MM.1S (cell line): ENCODE results near the gene PPP2R1B.
A peak's percentile ranks its signal among the peaks of the same experiment; 100 is the strongest.

ENCODE experiments used
- DNase-seq: peaks from one replicate; pipeline ENCODE4 v3.0.0-alpha.2; 2015
- H2AFZ ChIP-seq: fragments of 300-600 bp; sonication (generic); 2 replicates; pipeline ENCODE4 v1.6.0; 2016; ENCODE audit warnings: antibody characterized with exemption, low read length
- H3F3A ChIP-seq: fragments of 300-600 bp; sonication (generic); 2 replicates; pipeline ENCODE4 v1.6.1; 2016; ENCODE audit warnings: mild to moderate bottlenecking, antibody characterized with exemption, low read length, moderate library complexity, mixed read lengths; ENCODE audit not compliant: insufficient read depth
- H3K27ac ChIP-seq: fragments of 300-600 bp; sonication (generic); 2 replicates; pipeline ENCODE4 v1.5.1; 2016; ENCODE audit warnings: mild to moderate bottlenecking, low read length
- H3K27me3 ChIP-seq: fragments of 300-600 bp; sonication (generic); replicated peaks from 2 replicates; pipeline ENCODE4 v1.6.0; 2016; ENCODE audit warnings: low read length; ENCODE audit not compliant: insufficient read depth
- H3K36me3 ChIP-seq: fragments of 300-600 bp; sonication (generic); replicated peaks from 2 replicates; pipeline ENCODE4 v1.6.1; 2016; ENCODE audit warnings: mild to moderate bottlenecking, low read length, mixed read lengths; ENCODE audit not compliant: insufficient read depth
- H3K4me1 ChIP-seq: fragments of 300-600 bp; sonication (generic); 2 replicates; pipeline ENCODE4 v1.6.1; 2016; ENCODE audit warnings: low read length, mixed read lengths
- H3K4me2 ChIP-seq: fragments of 300-600 bp; sonication (generic); 2 replicates; pipeline ENCODE4 v1.6.0; 2016; ENCODE audit warnings: low read depth, low read length
- H3K4me3 ChIP-seq: fragments of 300-600 bp; sonication (generic); 2 replicates; pipeline ENCODE4 v1.5.1; 2016; ENCODE audit warnings: low read length, mixed read lengths
- H3K79me2 ChIP-seq: fragments of 300-600 bp; sonication (generic); 2 replicates; pipeline ENCODE4 v1.6.1; 2016; ENCODE audit warnings: mixed run types, low read length, mixed read lengths
- H3K9ac ChIP-seq: fragments of 300-600 bp; sonication (generic); 2 replicates; pipeline ENCODE4 v1.6.1; 2016; ENCODE audit warnings: low read length, mixed read lengths
- H3K9me2 ChIP-seq: fragments of 300-600 bp; sonication (generic); replicated peaks from 2 replicates; pipeline ENCODE4 v1.6.1; 2016; ENCODE audit warnings: mild to moderate bottlenecking, low read length, mixed read lengths; ENCODE audit not compliant: insufficient read depth
- H3K9me3 ChIP-seq: fragments of 300-600 bp; sonication (generic); replicated peaks from 2 replicates; pipeline ENCODE4 v1.6.1; 2016; ENCODE audit warnings: mild to moderate bottlenecking, low read length, mixed read lengths; ENCODE audit not compliant: insufficient read depth
- H4K20me1 ChIP-seq: fragments of 300-600 bp; sonication (generic); 2 replicates; pipeline ENCODE4 v1.6.1; 2016; ENCODE audit warnings: mild to moderate bottlenecking, low read length, moderate library complexity, mixed read lengths; ENCODE audit not compliant: insufficient read depth
- CTCF ChIP-seq: fragments of 300-600 bp; sonication (generic); IDR thresholded peaks from 2 replicates; pipeline ENCODE4 v1.5.1; 2016; ENCODE audit warnings: antibody characterized with exemption, low read length, mixed read lengths
- EZH2 ChIP-seq: fragments of 300-600 bp; sonication (generic); optimal IDR thresholded peaks from 2 replicates; pipeline ENCODE3; 2017; ENCODE audit warnings: low read depth, mild to moderate bottlenecking, antibody characterized with exemption, low read length, mixed read lengths
- EZH2phosphoT487 ChIP-seq: fragments of 300-600 bp; sonication (generic); IDR thresholded peaks from 2 replicates; pipeline ENCODE4 v1.6.1; 2018; ENCODE audit warnings: antibody characterized with exemption, low read length

Gene PPP2R1B

DNA sequence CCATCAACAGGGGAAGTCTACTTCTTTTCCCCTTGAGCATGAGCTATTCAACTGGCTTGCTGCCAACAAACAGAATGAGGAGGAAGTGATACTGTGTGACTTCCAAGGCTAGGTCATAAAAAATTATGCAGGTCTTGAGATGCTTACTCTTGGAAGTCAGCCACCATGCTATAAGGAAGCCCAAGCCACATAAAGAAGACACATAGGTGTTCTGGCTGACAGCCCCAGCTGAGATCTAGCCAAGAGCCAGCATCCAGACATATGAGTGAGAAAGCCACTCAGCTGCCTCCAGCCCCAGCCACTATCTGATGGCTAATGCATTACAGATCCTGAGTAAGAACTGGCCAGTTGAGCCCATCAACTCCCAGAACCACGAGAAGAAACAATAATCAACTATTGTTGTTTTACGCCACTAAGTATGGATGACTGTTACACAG is 31.0 kb upstream of the PPP2R1B start:
- no peak overlapping the region for H3K4me3 ChIP-seq
- H3K79me2 ChIP-seq: no peaks in the 10 kb centered on the region
- peaks cover 3% of the 10 kb centered on the region; the same call in 1 of the 2 replicates for H3K4me1 ChIP-seq
- DNase-seq: peak; percentile 42
- no peaks in the 10 kb centered on the region for H3K9me2 ChIP-seq
- no peaks in the 10 kb centered on the region for H3K27me3 ChIP-seq
- no peaks in the 10 kb centered on the region for H3F3A ChIP-seq
- H2AFZ ChIP-seq: no peak overlapping the region
- H3K9ac ChIP-seq: no peak overlapping the region
- no peak overlapping the region for H3K27ac ChIP-seq
- no peaks in the 10 kb centered on the region for H4K20me1 ChIP-seq
- H3K4me2 ChIP-seq: no peak overlapping the region
- H3K36me3 ChIP-seq: no peaks in the 10 kb centered on the region
- no peaks in the 10 kb centered on the region for H3K9me3 ChIP-seq
- TF ChIP-seq CTCF (no peak), EZH2 (no peak), EZH2phosphoT487 (no peak)

DNA sequence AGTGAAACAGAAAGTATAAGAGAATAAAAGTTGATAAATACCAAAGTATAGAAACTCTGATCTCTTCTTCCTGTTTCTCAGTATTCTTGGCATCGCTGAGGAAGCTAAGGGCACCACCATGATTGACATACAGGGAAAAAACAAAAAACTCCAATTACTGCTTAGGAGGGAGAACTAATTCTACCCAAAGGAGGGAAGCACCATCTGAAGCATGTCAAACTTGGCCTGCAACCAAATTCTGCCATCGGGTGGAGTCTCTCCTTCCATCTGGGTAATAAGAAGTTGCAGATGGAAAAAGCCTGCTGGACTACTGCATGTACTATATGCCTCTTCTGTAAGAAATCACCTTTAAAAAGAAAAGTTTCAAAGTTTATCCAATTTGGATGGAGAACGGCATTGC is 30.5 kb upstream of the PPP2R1B start:
- Histone ChIP-seq H3K27me3 (no peaks in the 10 kb centered on the region), H3K4me2 (no peak overlapping the region), H3K9ac (no peak overlapping the region), H3K79me2 (no peaks in the 10 kb centered on the region), H4K20me1 (no peaks in the 10 kb centered on the region), H2AFZ (no peak overlapping the region), H3K36me3 (no peaks in the 10 kb centered on the region), H3F3A (no peaks in the 10 kb centered on the region), H3K27ac (no peak overlapping the region), H3K4me3 (no peak overlapping the region), H3K9me2 (no peaks in the 10 kb centered on the region), H3K4me1 (peaks cover 3% of the 10 kb centered on the region; the same call in 1 of the 2 replicates), H3K9me3 (no peaks in the 10 kb centered on the region)
- TF ChIP-seq EZH2phosphoT487: no peak
- no peak for TF ChIP-seq CTCF
- no peak for TF ChIP-seq EZH2
- no peak for DNase-seq

GRCh38 chr11:111795334-111795985 is 29.3 kb upstream of the PPP2R1B start:
- Histone ChIP-seq H2AFZ (no peak overlapping the region), H3K36me3 (no peaks in the 10 kb centered on the region), H3K9me3 (no peaks in the 10 kb centered on the region), H3K9me2 (no peaks in the 10 kb centered on the region), H3K79me2 (no peaks in the 10 kb centered on the region), H3K27ac (no peak overlapping the region), H3K4me2 (no peak overlapping the region), H3K4me1 (peaks cover 3% of the 10 kb centered on the region; the same call in 1 of the 2 replicates), H3F3A (no peaks in the 10 kb centered on the region), H3K27me3 (no peaks in the 10 kb centered on the region), H3K9ac (no peak overlapping the region), H3K4me3 (no peak overlapping the region), H4K20me1 (no peaks in the 10 kb centered on the region)
- TF ChIP-seq EZH2 (no peak), CTCF (no peak), EZH2phosphoT487 (no peak)
- DNase-seq: no peak
